ENCODE results near the gene MYO3A. TPM values are rescaled to one million over a fixed set of nuclear protein-coding genes. Genes with fewer than 3 reads are reported as not detected.

Gene MYO3A
- total and polyA plus RNA-seq, 2 of the 4 experiments (the other 2 are of a cell fraction), result not detected

- Histone ChIP-seq H3K18ac (ENCODE audit: low read depth, low read length) (no peak overlapping the region), H3K27me3 (ENCODE audit: control insufficient read depth, insufficient read depth, low read length) (no peaks in the 10 kb centered on the region; the same call in 1 of the 2 replicates), H3K4me1 (ENCODE audit: control insufficient read depth, insufficient read depth, low read length) (no peaks in the 10 kb centered on the region), H2BK120ac (ENCODE audit: low read depth, low read length) (no peak overlapping the region), H3K36me3 (ENCODE audit: control insufficient read depth, insufficient read depth, low read length) (no peaks in the 10 kb centered on the region), H2AK5ac (ENCODE audit: low read depth, low read length) (no peak overlapping the region), H3K9me1 (ENCODE audit: insufficient read depth, low read length) (no peaks in the 10 kb centered on the region), H3K4ac (ENCODE audit: low read depth, low read length) (no peak overlapping the region), H3K4me3 (ENCODE audit: insufficient read depth, low read depth, low read length) (no peak overlapping the region), H3K9me3 (ENCODE audit: control insufficient read depth, insufficient read depth, low read length) (peaks cover 12% of the 10 kb centered on the region; the same call in 1 of the 2 replicates), H3K79me1 (ENCODE audit: low read depth in 1 of 2, low read length in 2 of 2) (no peaks in the 10 kb centered on the region), H3K4me2 (ENCODE audit: low read depth, low read length) (no peak overlapping the region), H3K9ac (ENCODE audit: low read depth, low read length) (no peak overlapping the region), H2BK15ac (ENCODE audit: low read depth, low read length) (no peak overlapping the region), H4K8ac (ENCODE audit: low read depth in 2 of 2, low read length in 2 of 2) (no peak overlapping the region), H3K14ac (replicated peaks; ENCODE audit: low read depth, low read length) (no peak overlapping the region), H4K5ac (ENCODE audit: low read depth, low read length) (no peak overlapping the region), H2AFZ (replicated peaks; ENCODE audit: low read length, poor library complexity) (no peak overlapping the region), H3K56ac (ENCODE audit: extremely low read depth, insufficient read depth, low read length) (no peak overlapping the region), H2AK9ac (replicated peaks; ENCODE audit: low read depth, low read length, poor library complexity) (no peak overlapping the region), H4K20me1 (ENCODE audit: insufficient read depth, low read length) (no peaks in the 10 kb centered on the region), H3K27ac (ENCODE audit: insufficient read depth, low read length) (no peak overlapping the region), H4K91ac (ENCODE audit: insufficient read depth, low read depth, low read length) (no peak overlapping the region), H2BK5ac (ENCODE audit: low read depth, low read length, poor library complexity, severe bottlenecking) (no peak overlapping the region), H3K23ac (ENCODE audit: low read depth, low read length) (no peak overlapping the region), H2BK20ac (ENCODE audit: low read depth, low read length) (no peak overlapping the region)
- in situ Hi-C loops (cut with MboI; ENCODE audit: low sequenced_read_pairs), result no loop called here
- ATAC-seq (ENCODE audit: low read depth) (no peak), DNase-seq (no peak)
- BruUV-seq (replicated peaks), result no TSS peak
- dilution Hi-C loops (cut with HindIII; ENCODE audit: low sequenced_read_pairs, unreplicated experiment), result no loop called here
- intact Hi-C loops (cut with micrococcal nuclease), result no loop called here
- TF ChIP-seq POLR2A (IDR thresholded peaks at IDR 0.05; ENCODE audit: low read depth, low read length) (no peak), CTCF (conservative IDR thresholded peaks at IDR 0.05; ENCODE audit: low read depth, low read length) (no peak), MXI1 (IDR thresholded peaks at IDR 0.05; ENCODE audit: borderline replicate concordance, low read depth, low read length) (no peak), CEBPB (IDR thresholded peaks at IDR 0.05; ENCODE audit: low read depth, low read length) (no peak), RFX5 (IDR thresholded peaks at IDR 0.05; ENCODE audit: low read depth, low read length) (no peak), NFE2L2 (IDR thresholded peaks at IDR 0.05; ENCODE audit: low read depth, low read length) (no peak), BHLHE40 (IDR thresholded peaks at IDR 0.05; ENCODE audit: low read depth, low read length) (no peak), MAZ (IDR thresholded peaks at IDR 0.05; ENCODE audit: borderline replicate concordance, low read depth, low read length) (no peak), ELK1 (IDR thresholded peaks at IDR 0.05; ENCODE audit: borderline replicate concordance, low read depth, low read length) (no peak), RCOR1 (IDR thresholded peaks at IDR 0.05; ENCODE audit: insufficient replicate concordance, low read length) (no peak), RAD21 (IDR thresholded peaks at IDR 0.05; ENCODE audit: low read length) (no peak), SMC3 (IDR thresholded peaks at IDR 0.05; ENCODE audit: low read depth, low read length) (no peak), USF2 (IDR thresholded peaks at IDR 0.05; ENCODE audit: low read depth, low read length) (no peak), CHD1 (IDR thresholded peaks at IDR 0.05; ENCODE audit: low read depth, low read length) (no peak)
- ChIA-PET POLR2A (ENCODE audit: unreplicated experiment) (no interaction called here), CTCF (no interaction called here)
Observed at GRCh38 chr10:26220901-26221300, 286.9 kb downstream of the MYO3A start.
